Ishikawa (cell line): ENCODE data around the gene COL27A1.

Experiments
- CEBPB ChIP-seq: IDR thresholded peaks from 2 replicates; pipeline ENCODE4 v1.6.1; 2012
- CREB1 ChIP-seq: IDR thresholded peaks from 2 replicates; pipeline ENCODE4 v1.6.1; 2012; ENCODE audit warnings: low read depth
- EP300 ChIP-seq: IDR thresholded peaks from 2 replicates; pipeline ENCODE4 v1.6.1; 2012; ENCODE audit warnings: borderline replicate concordance
- FOXM1 ChIP-seq: IDR thresholded peaks from 2 replicates; pipeline ENCODE4 v1.6.1; 2012; ENCODE audit warnings: low read depth, borderline replicate concordance
- NFIC ChIP-seq: IDR thresholded peaks from 2 replicates; pipeline ENCODE4 v1.6.1; 2012
- RAD21 ChIP-seq: IDR thresholded peaks from 2 replicates; pipeline ENCODE4 v1.6.1; 2012; ENCODE audit warnings: low read depth
- REST ChIP-seq: IDR thresholded peaks from 2 replicates; pipeline ENCODE4 v1.6.1; 2012; ENCODE audit warnings: low read depth, mild to moderate bottlenecking
- TCF12 ChIP-seq: IDR thresholded peaks from 2 replicates; pipeline ENCODE4 v1.6.1; 2012; ENCODE audit warnings: low read depth
- TEAD4 ChIP-seq: IDR thresholded peaks from 2 replicates; pipeline ENCODE4 v1.6.1; 2012
- TF ChIP-seq, protein P1 (sequence below): IDR thresholded peaks from 2 replicates; pipeline ENCODE4 v1.6.1; 2012

DNA sequence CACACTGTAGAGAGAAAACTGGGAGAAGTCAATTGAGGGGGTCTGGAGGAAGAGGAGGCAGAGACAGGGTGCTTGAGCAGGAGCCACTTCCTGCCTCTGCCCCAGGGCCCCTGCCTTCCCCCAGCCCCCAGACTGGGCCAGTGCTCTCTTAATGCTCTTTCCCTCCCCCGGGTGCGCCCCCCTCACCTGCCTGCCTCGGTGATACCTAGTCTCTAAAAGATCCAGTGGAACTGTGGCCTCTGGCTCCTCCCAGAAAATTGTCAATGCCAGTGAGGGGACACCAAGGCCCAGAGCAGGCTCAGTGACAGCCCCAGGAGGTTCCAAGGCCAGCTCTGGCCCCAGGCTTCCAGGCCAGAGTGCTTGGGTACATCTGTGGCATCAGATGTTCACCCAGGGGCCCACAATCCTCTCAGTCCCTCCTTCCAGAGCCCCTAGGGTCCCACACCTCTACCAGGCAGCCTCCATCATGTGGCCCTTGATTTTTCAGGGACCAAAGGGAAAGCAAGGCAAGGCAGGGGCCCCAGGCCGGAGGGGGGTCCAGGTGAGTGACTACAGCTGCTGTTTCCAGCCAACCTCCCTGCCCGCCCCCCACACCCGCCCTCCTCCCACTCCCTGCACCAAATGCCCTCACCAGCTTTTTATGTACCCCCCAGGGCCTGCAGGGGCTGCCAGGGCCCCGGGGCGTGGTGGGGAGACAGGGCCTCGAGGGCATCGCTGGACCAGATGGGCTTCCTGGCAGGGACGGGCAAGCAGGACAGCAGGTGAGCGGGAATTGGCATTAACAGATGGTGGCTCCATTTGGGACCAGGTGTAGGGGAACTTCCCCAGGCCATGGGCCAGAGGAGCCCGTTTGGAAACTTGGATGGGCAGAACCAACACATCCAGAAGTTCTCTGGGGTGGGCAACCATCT lies 134.5 kb downstream of the COL27A1 start:
- TF ChIP-seq RAD21 (no peak), TCF12 (no peak), NFIC (no peak), CREB1 (no peak), EP300 (no peak), FOXM1 (no peak), REST (no peak), TEAD4 (no peak), CEBPB (no peak)
- TF ChIP-seq, protein P1, sequence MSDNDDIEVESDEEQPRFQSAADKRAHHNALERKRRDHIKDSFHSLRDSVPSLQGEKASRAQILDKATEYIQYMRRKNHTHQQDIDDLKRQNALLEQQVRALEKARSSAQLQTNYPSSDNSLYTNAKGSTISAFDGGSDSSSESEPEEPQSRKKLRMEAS = no peak
